NCI-H1048 (cell line): Measurements from ENCODE around the gene ZNF366.

Source experiments
- DNase-seq: peaks from one replicate; lab custom pipeline; 2025; lab: John Stamatoyannopoulos, UW

The ZNF366 gene

GRCh38 chr5:72402959-72403628, 104.1 kb downstream of the ZNF366 start:
- no peak for DNase-seq

- no peak for DNase-seq
Measured at GRCh38 chr5:72402381-72402890, 104.8 kb downstream of the ZNF366 start.

- DNase-seq = no peak
Measured at GRCh38 chr5:72400950-72401349, 106.3 kb downstream of the ZNF366 start.

- DNase-seq = no peak
Measured at GRCh38 chr5:72397836-72398235, 109.4 kb downstream of the ZNF366 start.

GRCh38 chr5:72394688-72395087, 112.5 kb downstream of the ZNF366 start:
- DNase-seq = no peak

GRCh38 chr5:72393052-72393451, 114.2 kb downstream of the ZNF366 start:
- no peak for DNase-seq
